Mesothelial cell of epicardium (in vitro differentiated cells): ENCODE results near the gene LIMK1. TPM values are rescaled to one million over a fixed set of nuclear protein-coding genes. Genes with fewer than 3 reads are reported as not detected.

Experiments
- DNase-seq, 2 experiments: peaks; one replicate each; pipeline ENCODE4 v3.0.0; 2021; ENCODE audit warnings: low spot score in 2 of 2; ENCODE audit not compliant: unreplicated experiment in 2 of 2
- H3K27ac Mint-ChIP-seq: 2 replicates; pipeline ENCODE4 v1.8.0; 2021; ENCODE audit warnings: mixed read lengths
- H3K27me3 Mint-ChIP-seq: 2 replicates; pipeline ENCODE4 v1.8.0; 2021; ENCODE audit warnings: low read depth, mixed read lengths
- H3K36me3 Mint-ChIP-seq: 2 replicates; pipeline ENCODE4 v1.8.0; 2021; ENCODE audit warnings: mixed read lengths
- H3K4me1 Mint-ChIP-seq: 2 replicates; pipeline ENCODE4 v1.8.0; 2021; ENCODE audit warnings: mixed read lengths
- H3K4me3 Mint-ChIP-seq: 2 replicates; pipeline ENCODE4 v1.8.0; 2021; ENCODE audit warnings: mild to moderate bottlenecking, moderate library complexity, mixed read lengths
- H3K9me3 Mint-ChIP-seq: 2 replicates; pipeline ENCODE4 v1.8.0; 2021; ENCODE audit warnings: mixed read lengths
- total RNA-seq: library from RNA; stranded (reverse); gene quantifications from 3 replicates; pipeline ENCODE4 v1.2.1, GENCODE V29; 2021
- TF ChIP-seq, protein P1 (sequence below): fragments of 200-600 bp; sonication (generic); IDR thresholded peaks from one replicate; pipeline ENCODE4 v1.5.0; 2021; ENCODE audit warnings: antibody characterized with exemption; ENCODE audit not compliant: unreplicated experiment

Gene LIMK1
- total RNA-seq, 1 donor from 2014 or later = 54.6 TPM

DNA sequence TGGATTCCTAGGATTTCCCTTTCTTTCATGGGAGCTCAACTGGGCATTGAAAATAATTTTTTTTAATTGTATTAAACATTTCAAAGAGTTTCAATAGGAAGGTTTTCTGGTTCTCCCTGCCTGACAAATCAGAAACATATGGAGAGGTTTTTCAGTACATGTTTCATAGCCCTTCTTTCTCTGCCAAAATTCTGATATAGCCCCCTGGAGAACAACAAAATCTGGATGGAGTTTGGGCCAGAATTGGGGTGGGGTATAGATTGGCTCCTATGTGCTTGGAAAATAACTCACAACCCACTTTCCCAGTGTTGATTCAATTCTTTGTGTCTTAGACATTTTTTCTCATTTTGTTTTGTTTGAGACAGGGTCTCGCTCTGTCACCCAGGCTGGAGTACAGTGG lies 66.0 kb downstream of the LIMK1 start:
- no peak for DNase-seq
- no peaks in the 10 kb centered on the region for H3K27me3 Mint-ChIP-seq
- no peak overlapping the region for H3K4me3 Mint-ChIP-seq
- H3K9me3 Mint-ChIP-seq = no peaks in the 10 kb centered on the region
- no peaks in the 10 kb centered on the region for H3K4me1 Mint-ChIP-seq
- TF ChIP-seq, protein P1, sequence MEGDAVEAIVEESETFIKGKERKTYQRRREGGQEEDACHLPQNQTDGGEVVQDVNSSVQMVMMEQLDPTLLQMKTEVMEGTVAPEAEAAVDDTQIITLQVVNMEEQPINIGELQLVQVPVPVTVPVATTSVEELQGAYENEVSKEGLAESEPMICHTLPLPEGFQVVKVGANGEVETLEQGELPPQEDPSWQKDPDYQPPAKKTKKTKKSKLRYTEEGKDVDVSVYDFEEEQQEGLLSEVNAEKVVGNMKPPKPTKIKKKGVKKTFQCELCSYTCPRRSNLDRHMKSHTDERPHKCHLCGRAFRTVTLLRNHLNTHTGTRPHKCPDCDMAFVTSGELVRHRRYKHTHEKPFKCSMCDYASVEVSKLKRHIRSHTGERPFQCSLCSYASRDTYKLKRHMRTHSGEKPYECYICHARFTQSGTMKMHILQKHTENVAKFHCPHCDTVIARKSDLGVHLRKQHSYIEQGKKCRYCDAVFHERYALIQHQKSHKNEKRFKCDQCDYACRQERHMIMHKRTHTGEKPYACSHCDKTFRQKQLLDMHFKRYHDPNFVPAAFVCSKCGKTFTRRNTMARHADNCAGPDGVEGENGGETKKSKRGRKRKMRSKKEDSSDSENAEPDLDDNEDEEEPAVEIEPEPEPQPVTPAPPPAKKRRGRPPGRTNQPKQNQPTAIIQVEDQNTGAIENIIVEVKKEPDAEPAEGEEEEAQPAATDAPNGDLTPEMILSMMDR = no peak
- H3K36me3 Mint-ChIP-seq = no peaks in the 10 kb centered on the region
- H3K27ac Mint-ChIP-seq = peak overlapping the region; percentile 60

- TF ChIP-seq, protein P1 = no peak
- no peaks in the 10 kb centered on the region for H3K27me3 Mint-ChIP-seq
- no peaks in the 10 kb centered on the region for H3K4me1 Mint-ChIP-seq
- H3K4me3 Mint-ChIP-seq = no peak overlapping the region
- H3K9me3 Mint-ChIP-seq = no peaks in the 10 kb centered on the region
- no peak overlapping the region for H3K27ac Mint-ChIP-seq
- H3K36me3 Mint-ChIP-seq = peaks cover 2% of the 10 kb centered on the region
- DNase-seq = no peak
Observed at GRCh38 chr7:74153736-74154135, 70.1 kb downstream of the LIMK1 start.

GRCh38 chr7:74155810-74156395 lies 72.3 kb downstream of the LIMK1 start:
- no peak for DNase-seq
- TF ChIP-seq, protein P1 = no peak
- Mint-ChIP-seq H3K36me3 (peaks cover 2% of the 10 kb centered on the region), H3K27ac (no peak overlapping the region), H3K9me3 (no peaks in the 10 kb centered on the region), H3K27me3 (no peaks in the 10 kb centered on the region), H3K4me1 (no peaks in the 10 kb centered on the region), H3K4me3 (no peak overlapping the region)

DNA sequence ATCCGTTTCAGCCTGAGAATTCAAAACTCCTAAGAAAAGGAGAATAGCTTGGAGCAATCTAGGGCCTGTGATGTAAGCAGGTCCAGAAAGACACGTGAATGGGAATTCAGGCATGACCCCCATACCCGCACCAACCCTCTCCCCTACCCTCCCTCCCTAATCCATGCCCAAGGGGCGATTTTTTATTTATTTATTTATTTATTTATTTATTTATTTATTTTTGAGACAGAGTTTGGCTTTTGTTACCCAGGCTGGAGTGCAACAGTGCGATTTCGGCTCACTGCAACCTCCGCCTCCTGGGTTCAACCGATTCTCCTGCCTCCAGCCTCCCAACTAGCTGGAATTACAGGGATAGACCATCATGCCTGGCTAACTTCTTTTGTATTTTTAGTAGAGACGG lies 74.0 kb downstream of the LIMK1 start:
- Mint-ChIP-seq H3K4me1 (no peaks in the 10 kb centered on the region), H3K27ac (no peak overlapping the region), H3K9me3 (no peaks in the 10 kb centered on the region), H3K27me3 (no peaks in the 10 kb centered on the region), H3K36me3 (peaks cover 2% of the 10 kb centered on the region), H3K4me3 (no peak overlapping the region)
- TF ChIP-seq, protein P1 = no peak
- no peak for DNase-seq

DNA sequence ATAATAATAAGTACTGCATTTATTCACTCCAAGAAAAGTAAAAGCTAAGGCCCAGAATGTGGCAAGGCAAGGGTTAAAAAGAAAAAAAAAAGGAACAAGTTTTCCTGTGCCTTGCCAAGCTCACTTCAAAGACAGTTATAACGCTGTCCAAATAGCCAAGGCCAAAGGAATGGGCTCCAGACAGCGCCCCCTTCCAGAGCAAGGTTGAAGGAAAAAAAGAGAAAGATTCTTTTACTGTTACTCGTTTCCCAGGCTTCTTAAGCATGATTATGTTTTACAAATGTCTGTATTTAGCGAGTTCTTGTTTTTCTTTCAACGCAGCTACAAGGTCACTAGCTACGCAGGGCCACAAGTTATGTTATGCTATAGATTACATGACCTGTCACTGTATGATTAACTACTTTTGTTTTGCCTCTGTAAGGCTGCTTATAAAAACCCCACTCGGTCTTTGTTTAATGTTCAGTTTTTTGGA lies 81.4 kb downstream of the LIMK1 start:
- peak in 1 of 2 experiments; percentile 42 for DNase-seq
- no peaks in the 10 kb centered on the region for H3K27me3 Mint-ChIP-seq
- TF ChIP-seq, protein P1 = no peak
- peaks cover 5% of the 10 kb centered on the region for H3K4me1 Mint-ChIP-seq
- H3K36me3 Mint-ChIP-seq = peaks cover 7% of the 10 kb centered on the region
- no peak overlapping the region for H3K27ac Mint-ChIP-seq
- no peak overlapping the region for H3K4me3 Mint-ChIP-seq
- H3K9me3 Mint-ChIP-seq = peaks cover 4% of the 10 kb centered on the region
